B cell (primary cell): ENCODE results near the gene SERINC5. TPM values are rescaled to one million over a fixed set of nuclear protein-coding genes. Genes with fewer than 3 reads are reported as not detected.

Experiments
- ATAC-seq: fragments of 200-7000 bp; cut with Tn5 transposase; one replicate; pipeline ENCODE4 v1.10.0; 2021; ENCODE audit warnings: low read depth, mild to moderate bottlenecking, moderate number of reproducible peaks, moderate library complexity
- CTCF ChIA-PET: fragments of 350-600 bp; sonication (Branson Sonifier 250); formaldehyde crosslinking; loops from one replicate; lab custom pipeline; 2021; ENCODE audit warnings: antibody characterized with exemption, inconsistent platforms; lab: Charles Lee
- POLR2A ChIA-PET: fragments of 350-600 bp; sonication (Branson Sonifier 250); formaldehyde crosslinking; loops from one replicate; lab custom pipeline; 2021; ENCODE audit warnings: antibody characterized with exemption; lab: Charles Lee
- DNase-seq: peaks from one replicate; pipeline ENCODE4 v3.0.0; 2013
- H2AFZ ChIP-seq: 2 replicates; pipeline ENCODE4 v1.6.1; 2012; ENCODE audit warnings: mild to moderate bottlenecking, low read depth, low read length; ENCODE audit not compliant: insufficient read depth, poor library complexity, severe bottlenecking
- H3K27ac ChIP-seq, 2 donors: 1 replicate in 1 of 2; 2 replicates in 1 of 2; pipeline ENCODE4 v1.5.1; 2012 to 2013; ENCODE audit warnings: low read length in 2 of 2, mild to moderate bottlenecking in 2 of 2, moderate library complexity in 1 of 2
- H3K27me3 ChIP-seq, 4 experiments: fragments of 200-600 bp in 1 of 4; sonication (generic) in 1 of 4; replicated peaks in 1 of 4; 1 replicate in 2 of 4; 2 replicates in 2 of 4; pipeline versions ENCODE4 v1.6.1 to v1.7.0; 2013 to 2016; ENCODE audit warnings: low read length in 3 of 4, mild to moderate bottlenecking in 2 of 4, mixed read lengths in 1 of 4, moderate library complexity in 1 of 4; ENCODE audit not compliant: insufficient read depth in 4 of 4, control insufficient read depth in 3 of 4; ENCODE audit errors: control extremely low read depth in 1 of 4
- H3K36me3 ChIP-seq, 2 experiments: replicated peaks in 1 of 2; 1 replicate in 1 of 2; 2 replicates in 1 of 2; pipeline versions ENCODE4 v1.6.1 to v1.7.1; 2013; ENCODE audit warnings: low read length in 1 of 2; ENCODE audit not compliant: insufficient read depth in 2 of 2, control insufficient read depth in 1 of 2; ENCODE audit errors: control extremely low read depth in 1 of 2, extremely low read depth in 1 of 2
- H3K4me1 ChIP-seq, 2 donors: fragments of 200-600 bp in 1 of 2; sonication (generic) in 1 of 2; 1 replicate in 1 of 2; 2 replicates in 1 of 2; pipeline versions ENCODE4 v1.5.1 to v1.6.1; 2013 to 2017; ENCODE audit warnings: low read length in 2 of 2; ENCODE audit not compliant: control insufficient read depth in 2 of 2, insufficient read depth in 2 of 2
- H3K4me2 ChIP-seq: replicated peaks from 2 replicates; pipeline ENCODE3; 2012; ENCODE audit warnings: mild to moderate bottlenecking, low read depth, low read length; ENCODE audit not compliant: poor library complexity, severe bottlenecking
- H3K4me3 ChIP-seq, 5 experiments: fragments of 200-600 bp in 1 of 5; sonication (generic) in 1 of 5; 1 replicate in 3 of 5; 2 replicates in 2 of 5; pipeline versions ENCODE4 v1.5.1 to v1.7.0; 2011 to 2016; ENCODE audit warnings: low read length in 4 of 5, mild to moderate bottlenecking in 4 of 5, low read depth in 2 of 5, control low read depth in 1 of 5, moderate library complexity in 1 of 5; ENCODE audit not compliant: insufficient read depth in 1 of 5; ENCODE audit errors: control extremely low read depth in 1 of 5, extremely low read depth in 1 of 5
- H3K79me2 ChIP-seq: fragments of 200-600 bp; sonication (generic); one replicate; pipeline ENCODE4 v1.6.0; 2016; ENCODE audit warnings: low read length; ENCODE audit not compliant: control insufficient read depth, insufficient read depth
- H3K9ac ChIP-seq: fragments of 200-600 bp; sonication (generic); 2 replicates; pipeline ENCODE4 v1.6.1; 2017; ENCODE audit warnings: mild to moderate bottlenecking, low read length, moderate library complexity
- H3K9me3 ChIP-seq, 3 donors: one replicate each; pipeline versions ENCODE4 v1.6.1 to v1.7.1; 2013; ENCODE audit warnings: low read length in 2 of 3; ENCODE audit not compliant: control insufficient read depth in 2 of 3, insufficient read depth in 1 of 3; ENCODE audit errors: control extremely low read depth in 1 of 3
- H4K20me1 ChIP-seq: 2 replicates; pipeline ENCODE4 v1.6.0; 2012; ENCODE audit warnings: mild to moderate bottlenecking, low read length; ENCODE audit not compliant: insufficient read depth, control insufficient read depth, poor library complexity, severe bottlenecking
- H3K27ac Mint-ChIP-seq: one replicate; pipeline ENCODE4 v1.8.0; 2021; ENCODE audit warnings: mixed read lengths
- H3K27me3 Mint-ChIP-seq: one replicate; pipeline ENCODE4 v1.8.0; 2021; ENCODE audit warnings: mixed read lengths
- H3K4me1 Mint-ChIP-seq: one replicate; pipeline ENCODE4 v1.8.0; 2021; ENCODE audit warnings: mixed read lengths
- H3K4me3 Mint-ChIP-seq: one replicate; pipeline ENCODE4 v1.8.0; 2021; ENCODE audit warnings: mixed read lengths
- H3K9me3 Mint-ChIP-seq: one replicate; pipeline ENCODE4 v1.8.0; 2022; ENCODE audit warnings: mixed read lengths; ENCODE audit not compliant: insufficient read depth
- CTCF ChIP-seq: fragments of 200-600 bp; IDR thresholded peaks from one replicate; pipeline ENCODE4 v1.8.0; 2022; ENCODE audit warnings: antibody characterized with exemption, mild to moderate bottlenecking
- EZH2 ChIP-seq: IDR thresholded peaks from 2 replicates; pipeline ENCODE4 v1.6.1; 2012; ENCODE audit warnings: borderline replicate concordance, low read depth, mild to moderate bottlenecking, moderate library complexity, low read length; ENCODE audit not compliant: insufficient read depth, poor library complexity, severe bottlenecking
- WGBS: methylation state at CpG from one replicate; pipeline ENCODE4 v1.1.5; 2013; ENCODE audit warnings: missing lambda C conversion rate; ENCODE audit not compliant: insufficient coverage; 5-methylcytosine and 5-hydroxymethylcytosine counted together
- intact Hi-C: fragments of 100-400 bp; cut with micrococcal nuclease; formaldehyde crosslinking; loops from one replicate; pipeline ENCODE4 v1.10.0; 2022
- polyA plus RNA-seq: library from polyadenylated mRNA; depleted of rRNA; stranded (reverse); fragments of >200 nt; gene quantifications from 2 replicates; pipeline ENCODE4 v1.2.3, GENCODE V29; 2012
- total RNA-seq, 2 donors: library from RNA; stranded (reverse); fragments of 120-200 nt in 1 of 2; gene quantifications; 1 replicate in 1 of 2; 2 replicates in 1 of 2; pipeline versions ENCODE4 v1.2.3 to v1.2.4, GENCODE V29; 2013 to 2022

The SERINC5 gene
- total and polyA plus RNA-seq, 2 donors (not counting 1 experiment from before 2014, with no cell fraction given): 2.4 to 9.5 TPM

GRCh38 chr5:80083101-80083890 lies 172.6 kb downstream of the SERINC5 start:
- no peak overlapping the region for H3K27ac ChIP-seq
- H3K9ac ChIP-seq: peak overlapping the region; percentile 52
- ChIA-PET CTCF (interaction anchor here (0.6 to 3.3 kb wide), 42 partner anchors 8 to 1062 kb away, joined by 3 to 24 read pairs (median 4); partner anchors contain the start of gene MTX3), POLR2A (no interaction called here)
- no peaks in the 10 kb centered on the region for H3K36me3 ChIP-seq
- peak overlapping the region; percentile 67 for H3K4me2 ChIP-seq
- peak; percentile 73 for ATAC-seq
- H4K20me1 ChIP-seq: no peaks in the 10 kb centered on the region
- no peaks in the 10 kb centered on the region for H3K27me3 ChIP-seq
- peak overlapping the region in 4 of 5 experiments; percentile 7 to 43 (median 28) for H3K4me3 ChIP-seq
- no peaks in the 10 kb centered on the region for H3K79me2 ChIP-seq
- intact Hi-C loops: loop anchor here (1.0 to 5.0 kb wide), 2 partner anchors 8 to 156 kb away; no protein-coding TSS in a partner anchor
- H3K27me3 Mint-ChIP-seq: no peaks in the 10 kb centered on the region
- TF ChIP-seq EZH2 (no peak), CTCF (peak; percentile 79)
- WGBS: 44% methylated on average over 12 of the region's 19 CpGs
- DNase-seq: peak; percentile 71
- no peaks in the 10 kb centered on the region for H3K9me3 ChIP-seq
- no peaks in the 10 kb centered on the region for H3K9me3 Mint-ChIP-seq
- H3K27ac Mint-ChIP-seq: no peak overlapping the region
- H2AFZ ChIP-seq: peak overlapping the region; percentile 72
- peak overlapping the region; percentile 60 for H3K4me3 Mint-ChIP-seq
- H3K4me1 ChIP-seq: peaks cover 3 to 11% of the 10 kb centered on the region in 2 donors
- peaks cover 9% of the 10 kb centered on the region for H3K4me1 Mint-ChIP-seq

- no peaks in the 10 kb centered on the region for H4K20me1 ChIP-seq
- 8% methylated on average over 16 of the region's 16 CpGs for WGBS
- H3K27ac ChIP-seq: no peak overlapping the region
- H3K4me2 ChIP-seq: peak overlapping the region; percentile 67
- no peaks in the 10 kb centered on the region for H3K27me3 ChIP-seq
- H3K9ac ChIP-seq: peak overlapping the region; percentile 52
- H3K4me1 Mint-ChIP-seq: peaks cover 9% of the 10 kb centered on the region
- H3K27me3 Mint-ChIP-seq: no peaks in the 10 kb centered on the region
- peak overlapping the region; percentile 72 for H2AFZ ChIP-seq
- TF ChIP-seq EZH2 (no peak), CTCF (peak; percentile 27)
- ChIA-PET POLR2A (no interaction called here), CTCF (interaction anchor here (0.8 to 3.3 kb wide), 26 partner anchors 9 to 950 kb away, joined by 3 to 24 read pairs (median 5); partner anchors contain the start of gene MTX3)
- H3K4me3 ChIP-seq: peak overlapping the region in 4 of 5 experiments; percentile 7 to 43 (median 28)
- H3K4me1 ChIP-seq: peaks cover 3 to 11% of the 10 kb centered on the region in 2 donors
- no peaks in the 10 kb centered on the region for H3K9me3 Mint-ChIP-seq
- H3K4me3 Mint-ChIP-seq: peak overlapping the region; percentile 60
- intact Hi-C loops: loop anchor here (1.0 to 5.0 kb wide), 2 partner anchors 9 to 155 kb away; no protein-coding TSS in a partner anchor
- ATAC-seq (no peak), DNase-seq (no peak)
- H3K27ac Mint-ChIP-seq: no peak overlapping the region
- H3K79me2 ChIP-seq: no peaks in the 10 kb centered on the region
- H3K36me3 ChIP-seq: no peaks in the 10 kb centered on the region
- no peaks in the 10 kb centered on the region for H3K9me3 ChIP-seq
Observed at GRCh38 chr5:80082731-80083100, 173.1 kb downstream of the SERINC5 start.
